ENCODE results near the gene DCHS1. TPM values are rescaled to one million over a fixed set of nuclear protein-coding genes. Genes with fewer than 3 reads are reported as not detected.

Gene DCHS1
- total RNA-seq, 1 experiment from 2014 or later = 14.2 TPM

DNA sequence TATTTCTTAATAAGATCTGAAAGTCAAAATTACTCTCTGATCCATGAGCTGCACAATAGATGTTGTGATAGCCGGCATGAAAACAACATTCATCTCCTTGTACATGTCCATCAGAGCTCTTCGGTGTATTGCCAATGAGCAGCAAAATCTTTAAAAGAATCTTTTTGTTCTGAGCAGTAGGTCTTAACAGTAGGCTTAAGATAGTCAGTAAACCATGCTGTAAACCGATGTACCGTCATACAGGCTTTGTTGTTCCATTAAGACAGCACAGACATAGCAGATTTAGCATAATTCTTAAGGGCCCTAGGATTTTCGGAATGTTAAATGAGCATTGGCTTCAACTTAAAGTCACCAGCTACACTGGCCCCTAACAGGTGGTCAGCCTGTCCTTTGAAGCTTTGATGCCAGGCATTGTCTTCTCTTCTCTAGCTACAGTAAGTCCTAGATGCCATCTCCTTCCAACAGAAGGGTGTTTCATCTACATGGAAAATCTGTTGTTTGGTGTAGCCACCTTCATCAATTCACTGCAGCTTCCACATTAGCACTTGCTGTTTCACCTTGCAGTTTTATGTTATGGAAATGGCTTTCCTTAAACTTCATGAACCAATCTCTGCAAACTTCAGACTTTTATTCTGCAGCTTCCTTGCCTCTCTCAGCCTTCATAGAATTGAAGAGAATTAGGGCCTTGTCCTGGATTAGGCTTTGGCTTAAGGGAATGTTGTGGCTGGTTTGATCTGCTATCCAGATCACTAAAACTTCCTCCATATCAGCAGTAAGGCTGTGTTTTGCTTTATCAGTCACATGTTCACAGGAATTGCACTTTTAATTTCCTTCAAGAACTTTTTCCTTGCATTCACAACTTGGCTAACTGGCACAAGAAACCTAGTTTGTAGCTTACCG lies 80.5 kb downstream of the DCHS1 start (continued):
- TF ChIP-seq, protein P1, sequence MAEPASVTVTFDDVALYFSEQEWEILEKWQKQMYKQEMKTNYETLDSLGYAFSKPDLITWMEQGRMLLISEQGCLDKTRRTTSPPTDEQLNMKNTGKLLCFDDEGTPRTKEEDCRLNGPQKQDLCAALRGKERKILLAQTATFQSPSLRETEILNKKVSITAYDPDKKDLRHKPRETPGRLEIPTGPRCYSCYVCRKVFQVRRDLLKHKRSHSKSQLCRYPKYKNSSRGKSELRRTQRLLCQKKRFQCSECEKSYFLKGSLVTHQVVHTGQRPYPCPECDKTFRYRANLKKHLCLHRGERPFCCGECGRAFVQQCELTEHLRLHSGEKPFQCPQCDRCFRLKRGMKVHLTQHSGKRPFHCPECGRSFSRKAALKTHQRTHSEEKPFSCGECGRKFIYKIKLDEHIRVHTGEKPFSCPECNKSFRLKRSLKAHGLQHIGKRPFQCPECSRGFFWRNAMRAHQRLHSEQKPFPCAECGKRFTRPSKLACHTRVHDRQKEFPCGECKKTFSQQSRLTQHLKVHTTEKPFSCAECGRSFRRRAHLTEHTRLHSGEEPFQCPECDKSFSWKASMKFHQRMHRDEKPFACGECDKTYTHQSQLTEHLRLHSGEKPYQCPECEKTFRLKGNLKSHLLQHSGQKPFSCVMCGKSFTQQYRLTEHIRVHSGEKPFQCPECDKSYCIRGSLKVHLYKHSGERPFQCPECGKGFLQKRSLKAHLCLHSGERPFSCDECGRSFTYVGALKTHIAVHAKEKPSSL (CRISPR knock-in tag; conservative IDR thresholded peaks at IDR 0.05) = no peak
- TF ChIP-seq SP1 (CRISPR knock-in tag; conservative IDR thresholded peaks at IDR 0.05) = no peak
- TF ChIP-seq TEAD1 (CRISPR knock-in tag; IDR thresholded peaks at IDR 0.05) = no peak

DNA sequence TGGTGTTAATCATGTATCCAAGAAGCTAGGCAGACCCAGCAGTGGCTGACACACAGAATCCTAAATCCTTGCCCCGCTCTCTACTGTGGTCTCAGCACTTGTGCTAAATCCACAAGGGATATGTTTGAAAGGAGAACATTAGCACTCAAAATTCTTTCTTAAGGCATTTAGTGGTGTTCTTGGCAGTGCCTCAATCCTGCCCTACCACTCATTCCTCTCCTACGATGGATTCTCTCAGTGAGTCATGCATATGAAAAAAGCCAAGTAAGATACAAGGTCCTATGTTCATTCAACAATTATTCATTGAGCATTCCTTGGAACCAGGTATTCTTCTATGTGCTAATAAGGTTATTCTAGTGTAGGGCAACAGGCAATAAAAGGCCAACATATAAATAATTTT lies 83.4 kb downstream of the DCHS1 start:
- peaks cover 7% of the 10 kb centered on the region for H3K4me1 Mint-ChIP-seq
- no peak for TF ChIP-seq IRF2 (CRISPR knock-in tag; IDR thresholded peaks at IDR 0.05; ENCODE audit: borderline replicate concordance, low read depth)
- TF ChIP-seq, protein P2, sequence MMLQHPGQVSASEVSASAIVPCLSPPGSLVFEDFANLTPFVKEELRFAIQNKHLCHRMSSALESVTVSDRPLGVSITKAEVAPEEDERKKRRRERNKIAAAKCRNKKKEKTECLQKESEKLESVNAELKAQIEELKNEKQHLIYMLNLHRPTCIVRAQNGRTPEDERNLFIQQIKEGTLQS (CRISPR knock-in tag; conservative IDR thresholded peaks at IDR 0.05) = no peak
- no peak for TF ChIP-seq NFE2L1 (CRISPR knock-in tag; IDR thresholded peaks at IDR 0.05)
- TF ChIP-seq, protein P3, sequence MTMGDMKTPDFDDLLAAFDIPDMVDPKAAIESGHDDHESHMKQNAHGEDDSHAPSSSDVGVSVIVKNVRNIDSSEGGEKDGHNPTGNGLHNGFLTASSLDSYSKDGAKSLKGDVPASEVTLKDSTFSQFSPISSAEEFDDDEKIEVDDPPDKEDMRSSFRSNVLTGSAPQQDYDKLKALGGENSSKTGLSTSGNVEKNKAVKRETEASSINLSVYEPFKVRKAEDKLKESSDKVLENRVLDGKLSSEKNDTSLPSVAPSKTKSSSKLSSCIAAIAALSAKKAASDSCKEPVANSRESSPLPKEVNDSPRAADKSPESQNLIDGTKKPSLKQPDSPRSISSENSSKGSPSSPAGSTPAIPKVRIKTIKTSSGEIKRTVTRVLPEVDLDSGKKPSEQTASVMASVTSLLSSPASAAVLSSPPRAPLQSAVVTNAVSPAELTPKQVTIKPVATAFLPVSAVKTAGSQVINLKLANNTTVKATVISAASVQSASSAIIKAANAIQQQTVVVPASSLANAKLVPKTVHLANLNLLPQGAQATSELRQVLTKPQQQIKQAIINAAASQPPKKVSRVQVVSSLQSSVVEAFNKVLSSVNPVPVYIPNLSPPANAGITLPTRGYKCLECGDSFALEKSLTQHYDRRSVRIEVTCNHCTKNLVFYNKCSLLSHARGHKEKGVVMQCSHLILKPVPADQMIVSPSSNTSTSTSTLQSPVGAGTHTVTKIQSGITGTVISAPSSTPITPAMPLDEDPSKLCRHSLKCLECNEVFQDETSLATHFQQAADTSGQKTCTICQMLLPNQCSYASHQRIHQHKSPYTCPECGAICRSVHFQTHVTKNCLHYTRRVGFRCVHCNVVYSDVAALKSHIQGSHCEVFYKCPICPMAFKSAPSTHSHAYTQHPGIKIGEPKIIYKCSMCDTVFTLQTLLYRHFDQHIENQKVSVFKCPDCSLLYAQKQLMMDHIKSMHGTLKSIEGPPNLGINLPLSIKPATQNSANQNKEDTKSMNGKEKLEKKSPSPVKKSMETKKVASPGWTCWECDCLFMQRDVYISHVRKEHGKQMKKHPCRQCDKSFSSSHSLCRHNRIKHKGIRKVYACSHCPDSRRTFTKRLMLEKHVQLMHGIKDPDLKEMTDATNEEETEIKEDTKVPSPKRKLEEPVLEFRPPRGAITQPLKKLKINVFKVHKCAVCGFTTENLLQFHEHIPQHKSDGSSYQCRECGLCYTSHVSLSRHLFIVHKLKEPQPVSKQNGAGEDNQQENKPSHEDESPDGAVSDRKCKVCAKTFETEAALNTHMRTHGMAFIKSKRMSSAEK (CRISPR knock-in tag; IDR thresholded peaks at IDR 0.05; ENCODE audit: borderline replicate concordance) = no peak
- TF ChIP-seq ZNF232 (CRISPR knock-in tag; IDR thresholded peaks at IDR 0.05) = no peak
- no peak for TF ChIP-seq ETV6 (CRISPR knock-in tag; IDR thresholded peaks at IDR 0.05)
- no peak for TF ChIP-seq ZNF317 (CRISPR knock-in tag; IDR thresholded peaks at IDR 0.05; ENCODE audit: borderline replicate concordance, low read depth)
- TF ChIP-seq, protein P4, sequence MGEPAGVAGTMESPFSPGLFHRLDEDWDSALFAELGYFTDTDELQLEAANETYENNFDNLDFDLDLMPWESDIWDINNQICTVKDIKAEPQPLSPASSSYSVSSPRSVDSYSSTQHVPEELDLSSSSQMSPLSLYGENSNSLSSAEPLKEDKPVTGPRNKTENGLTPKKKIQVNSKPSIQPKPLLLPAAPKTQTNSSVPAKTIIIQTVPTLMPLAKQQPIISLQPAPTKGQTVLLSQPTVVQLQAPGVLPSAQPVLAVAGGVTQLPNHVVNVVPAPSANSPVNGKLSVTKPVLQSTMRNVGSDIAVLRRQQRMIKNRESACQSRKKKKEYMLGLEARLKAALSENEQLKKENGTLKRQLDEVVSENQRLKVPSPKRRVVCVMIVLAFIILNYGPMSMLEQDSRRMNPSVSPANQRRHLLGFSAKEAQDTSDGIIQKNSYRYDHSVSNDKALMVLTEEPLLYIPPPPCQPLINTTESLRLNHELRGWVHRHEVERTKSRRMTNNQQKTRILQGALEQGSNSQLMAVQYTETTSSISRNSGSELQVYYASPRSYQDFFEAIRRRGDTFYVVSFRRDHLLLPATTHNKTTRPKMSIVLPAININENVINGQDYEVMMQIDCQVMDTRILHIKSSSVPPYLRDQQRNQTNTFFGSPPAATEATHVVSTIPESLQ (CRISPR knock-in tag; IDR thresholded peaks at IDR 0.05) = no peak
- TF ChIP-seq GRHL2 (CRISPR knock-in tag; IDR thresholded peaks at IDR 0.05; ENCODE audit: insufficient replicate concordance, severe bottlenecking) = no peak
- DNase-seq (ENCODE audit: low spot score) (no peak), ATAC-seq (no peak)
- H3K36me3 Mint-ChIP-seq = no peaks in the 10 kb centered on the region
- H3K9me3 Mint-ChIP-seq = no peaks in the 10 kb centered on the region
- ChIA-PET POLR2A (no interaction called here), CTCF (interaction anchor here (1.0 to 2.6 kb wide), 14 partner anchors 15 to 213 kb away, joined by 3 to 22 read pairs (median 4); partner anchors contain the start of gene TAF10)
- no peak overlapping the region for H3K27ac Mint-ChIP-seq
- no peak overlapping the region for H3K4me3 Mint-ChIP-seq
- no peaks in the 10 kb centered on the region; the same call in 1 of the 2 replicates for H3K27me3 Mint-ChIP-seq (ENCODE audit: low read depth)
